Loucy (cell line): Measurements from ENCODE around the gene NBL1.

Experiments
- H2AFZ ChIP-seq: fragments of 200-600 bp; sonication (generic); 2 replicates; pipeline ENCODE4 v1.6.0; 2016; ENCODE audit warnings: antibody characterized with exemption, mild to moderate bottlenecking, low read length, moderate library complexity
- H3F3A ChIP-seq: fragments of 200-600 bp; 2 replicates; pipeline ENCODE4 v1.6.0; 2016; ENCODE audit warnings: antibody characterized with exemption, low read depth, mild to moderate bottlenecking
- H3K27me3 ChIP-seq: fragments of 200-600 bp; sonication (generic); 2 replicates; pipeline ENCODE4 v1.6.1; 2014; ENCODE audit warnings: low read length, mild to moderate bottlenecking; ENCODE audit not compliant: insufficient read depth, poor library complexity, severe bottlenecking
- H3K36me3 ChIP-seq: fragments of 200-600 bp; sonication (generic); 2 replicates; pipeline ENCODE4 v1.6.1; 2016; ENCODE audit warnings: low read length; ENCODE audit not compliant: insufficient read depth
- H3K4me1 ChIP-seq: fragments of 200-600 bp; sonication (generic); 2 replicates; pipeline ENCODE4 v1.5.1; 2014; ENCODE audit warnings: low read length, mild to moderate bottlenecking; ENCODE audit not compliant: insufficient read depth, poor library complexity, severe bottlenecking
- H3K4me2 ChIP-seq: fragments of 200-600 bp; sonication (generic); 2 replicates; pipeline ENCODE4 v1.6.0; 2014; ENCODE audit warnings: antibody characterized with exemption, low read length, low read depth, mild to moderate bottlenecking; ENCODE audit not compliant: poor library complexity, severe bottlenecking
- H3K4me3 ChIP-seq: fragments of 200-600 bp; sonication (generic); 2 replicates; pipeline ENCODE4 v1.5.1; 2014; ENCODE audit warnings: low read length, mild to moderate bottlenecking, mixed read lengths; ENCODE audit not compliant: poor library complexity, severe bottlenecking
- H3K79me2 ChIP-seq: fragments of 200-600 bp; sonication (generic); 2 replicates; pipeline ENCODE4 v1.6.1; 2014; ENCODE audit warnings: low read length; ENCODE audit not compliant: insufficient read depth
- H3K9ac ChIP-seq: fragments of 200-600 bp; sonication (generic); 2 replicates; pipeline ENCODE4 v1.6.0; 2014; ENCODE audit warnings: mild to moderate bottlenecking, low read depth, low read length, moderate library complexity; ENCODE audit not compliant: poor library complexity, severe bottlenecking
- H3K9me2 ChIP-seq: fragments of 200-600 bp; sonication (generic); replicated peaks from 2 replicates; pipeline ENCODE4 v1.6.1; 2016; ENCODE audit warnings: low read depth, low read length, mixed read lengths
- H3K9me3 ChIP-seq: fragments of 200-600 bp; sonication (generic); 2 replicates; pipeline ENCODE4 v1.6.1; 2014; ENCODE audit warnings: mild to moderate bottlenecking, antibody characterized with exemption, low read length, low read depth; ENCODE audit not compliant: insufficient read depth
- H4K20me1 ChIP-seq: fragments of 200-600 bp; sonication (generic); 2 replicates; pipeline ENCODE4 v1.6.0; 2014; ENCODE audit warnings: antibody characterized with exemption, low read length, mild to moderate bottlenecking; ENCODE audit not compliant: insufficient read depth, poor library complexity, severe bottlenecking
- EZH2phosphoT487 ChIP-seq: fragments of 200-600 bp; IDR thresholded peaks from 2 replicates; pipeline ENCODE4 v1.6.1; 2018; ENCODE audit warnings: antibody characterized with exemption, mild to moderate bottlenecking, moderate library complexity, borderline replicate concordance
- TF ChIP-seq, protein P1 (sequence below): fragments of 200-600 bp; sonication (generic); conservative IDR thresholded peaks from 2 replicates; pipeline ENCODE4 v1.5.1; 2014; ENCODE audit warnings: mild to moderate bottlenecking, antibody characterized with exemption, low read length

The NBL1 gene

GRCh38 chr1:19655718-19656080, 11.6 kb downstream of the NBL1 start:
- no peak overlapping the region for H3K9ac ChIP-seq

DNA sequence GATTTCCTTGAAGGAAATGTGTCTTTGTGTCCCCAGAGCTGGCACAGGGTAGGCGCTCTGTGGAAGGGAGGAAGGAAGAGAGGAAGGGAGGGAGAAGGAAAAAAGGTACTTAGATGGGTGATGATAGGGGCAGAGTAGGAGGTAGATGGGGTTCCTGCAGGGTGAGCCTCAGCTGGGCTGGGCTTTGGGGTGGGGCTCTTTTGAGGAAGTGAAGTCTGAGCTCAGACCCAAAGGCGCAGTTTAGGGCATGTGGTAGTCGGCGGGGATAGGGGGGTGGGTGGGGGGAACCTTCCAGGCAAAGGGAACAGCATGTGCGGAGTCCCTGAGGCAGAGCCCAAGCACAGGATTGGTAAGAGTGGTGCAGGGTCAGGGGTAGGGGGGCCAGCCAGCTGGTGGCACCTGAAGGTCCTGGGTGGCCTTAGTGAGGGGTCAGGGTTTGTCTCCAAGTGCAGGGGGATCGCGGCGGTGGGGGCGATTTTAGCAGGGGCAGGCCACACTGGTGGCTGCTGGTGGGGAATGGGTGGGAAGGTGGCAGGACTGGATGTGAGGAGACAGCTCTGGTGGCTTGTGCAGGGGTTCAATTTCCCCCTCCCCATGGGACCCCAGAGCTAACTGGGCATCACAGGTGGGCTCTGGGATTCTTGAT, 12.1 kb downstream of the NBL1 start:
- H3K79me2 ChIP-seq = no peaks in the 10 kb centered on the region
- H3K4me2 ChIP-seq = no peak overlapping the region
- H3K36me3 ChIP-seq = no peaks in the 10 kb centered on the region
- TF ChIP-seq, protein P1, sequence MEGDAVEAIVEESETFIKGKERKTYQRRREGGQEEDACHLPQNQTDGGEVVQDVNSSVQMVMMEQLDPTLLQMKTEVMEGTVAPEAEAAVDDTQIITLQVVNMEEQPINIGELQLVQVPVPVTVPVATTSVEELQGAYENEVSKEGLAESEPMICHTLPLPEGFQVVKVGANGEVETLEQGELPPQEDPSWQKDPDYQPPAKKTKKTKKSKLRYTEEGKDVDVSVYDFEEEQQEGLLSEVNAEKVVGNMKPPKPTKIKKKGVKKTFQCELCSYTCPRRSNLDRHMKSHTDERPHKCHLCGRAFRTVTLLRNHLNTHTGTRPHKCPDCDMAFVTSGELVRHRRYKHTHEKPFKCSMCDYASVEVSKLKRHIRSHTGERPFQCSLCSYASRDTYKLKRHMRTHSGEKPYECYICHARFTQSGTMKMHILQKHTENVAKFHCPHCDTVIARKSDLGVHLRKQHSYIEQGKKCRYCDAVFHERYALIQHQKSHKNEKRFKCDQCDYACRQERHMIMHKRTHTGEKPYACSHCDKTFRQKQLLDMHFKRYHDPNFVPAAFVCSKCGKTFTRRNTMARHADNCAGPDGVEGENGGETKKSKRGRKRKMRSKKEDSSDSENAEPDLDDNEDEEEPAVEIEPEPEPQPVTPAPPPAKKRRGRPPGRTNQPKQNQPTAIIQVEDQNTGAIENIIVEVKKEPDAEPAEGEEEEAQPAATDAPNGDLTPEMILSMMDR = no peak
- H3K9ac ChIP-seq = no peak overlapping the region
- H3K4me1 ChIP-seq = peaks cover 6% of the 10 kb centered on the region
- H2AFZ ChIP-seq = no peak overlapping the region
- H3K9me2 ChIP-seq = no peaks in the 10 kb centered on the region
- H3K9me3 ChIP-seq = no peaks in the 10 kb centered on the region
- no peaks in the 10 kb centered on the region for H3K27me3 ChIP-seq
- no peak overlapping the region for H3K4me3 ChIP-seq
- no peaks in the 10 kb centered on the region for H4K20me1 ChIP-seq
- no peaks in the 10 kb centered on the region for H3F3A ChIP-seq

More at GRCh38 chr1:19655718-19656080, 11.6 kb downstream of the NBL1 start:
- H3K9me2 ChIP-seq = no peaks in the 10 kb centered on the region
- H3K4me2 ChIP-seq = no peak overlapping the region
- no peaks in the 10 kb centered on the region for H4K20me1 ChIP-seq
- no peaks in the 10 kb centered on the region for H3K79me2 ChIP-seq
- H3K27me3 ChIP-seq = no peaks in the 10 kb centered on the region
- H3K9me3 ChIP-seq = no peaks in the 10 kb centered on the region
- H3F3A ChIP-seq = no peaks in the 10 kb centered on the region
- H3K36me3 ChIP-seq = no peaks in the 10 kb centered on the region
- TF ChIP-seq, protein P1 = no peak
- no peak for TF ChIP-seq EZH2phosphoT487
- H3K4me3 ChIP-seq = no peak overlapping the region
- H2AFZ ChIP-seq = no peak overlapping the region
- peaks cover 10% of the 10 kb centered on the region for H3K4me1 ChIP-seq

- TF ChIP-seq, protein P1 = no peak
- TF ChIP-seq EZH2phosphoT487 = no peak
- no peaks in the 10 kb centered on the region for H3K27me3 ChIP-seq
- no peak overlapping the region for H3K4me2 ChIP-seq
- H3F3A ChIP-seq = no peaks in the 10 kb centered on the region
- H3K4me1 ChIP-seq = peaks cover 6% of the 10 kb centered on the region
- no peaks in the 10 kb centered on the region for H3K79me2 ChIP-seq
- no peaks in the 10 kb centered on the region for H4K20me1 ChIP-seq
- H3K36me3 ChIP-seq = no peaks in the 10 kb centered on the region
- no peaks in the 10 kb centered on the region for H3K9me2 ChIP-seq
- no peak overlapping the region for H2AFZ ChIP-seq
- no peak overlapping the region for H3K9ac ChIP-seq
- H3K4me3 ChIP-seq = no peak overlapping the region
- no peaks in the 10 kb centered on the region for H3K9me3 ChIP-seq
These were observed 12.8 kb downstream of the NBL1 start for GRCh38 chr1:19656780-19657466.
